ENCODE results near the gene GMDS. TPM values are rescaled to one million over a fixed set of nuclear protein-coding genes. Genes with fewer than 3 reads are reported as not detected.

Gene GMDS
- total and polyA plus RNA-seq, 2 of the 8 experiments (the other 6 are each of a cell fraction or from before 2014, with no cell fraction given) = 16.8 to 50.0 TPM

DNA sequence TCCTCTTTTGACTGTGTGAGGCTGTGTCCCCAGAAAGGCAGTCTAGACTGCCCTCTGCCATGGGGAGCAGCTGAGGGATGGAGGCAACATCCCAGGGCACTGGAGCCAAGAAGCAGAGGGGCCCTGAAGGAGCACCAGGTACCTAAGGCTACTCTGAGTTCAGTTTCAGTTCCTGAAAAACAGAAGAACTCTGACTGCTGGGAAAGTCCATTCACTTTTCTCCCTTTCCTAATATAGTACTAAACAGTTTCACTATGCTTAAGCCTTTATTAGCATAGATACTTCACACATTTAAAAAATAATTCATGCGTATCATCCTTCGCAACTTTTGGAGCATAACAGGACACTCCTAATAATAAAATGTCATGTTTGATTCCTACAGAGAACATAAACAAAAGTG lies 505.7 kb downstream of the GMDS start:
- POLR2A ChIA-PET (ENCODE audit: partially characterized antibody) = no interaction called here
- H4K91ac ChIP-seq (replicated peaks; ENCODE audit: insufficient read length, low read length) = no peak overlapping the region
- H2BK120ac ChIP-seq (replicated peaks; ENCODE audit: low read depth, low read length) = no peak overlapping the region
- no peak overlapping the region for H2BK5ac ChIP-seq (ENCODE audit: low read depth, low read length)
- no peaks in the 10 kb centered on the region for H3K9me3 ChIP-seq (ENCODE audit: insufficient read depth in 2 of 2, low read depth in 1 of 2, low read length in 1 of 2)
- no peak overlapping the region for H3K4me2 ChIP-seq (ENCODE audit: insufficient read depth in 1 of 2, low read depth in 2 of 2, low read length in 2 of 2)
- H4K5ac ChIP-seq (ENCODE audit: insufficient read length, low read depth, low read length) = no peak overlapping the region
- H3K4me3 ChIP-seq (ENCODE audit: extremely low read depth in 1 of 4, insufficient read depth in 2 of 4, low read depth in 3 of 4, low read length in 4 of 4) = no peak overlapping the region
- TF ChIP-seq FOSL1 (IDR thresholded peaks at IDR 0.05; ENCODE audit: insufficient read depth, low read depth, low read length) = no peak
- TF ChIP-seq TAF1 (IDR thresholded peaks at IDR 0.05; ENCODE audit: low read depth, low read length) = no peak
- TF ChIP-seq HDAC6 (IDR thresholded peaks at IDR 0.05; ENCODE audit: low read depth, low read length) = no peak
- TF ChIP-seq CHD1 (IDR thresholded peaks at IDR 0.05; ENCODE audit: low read depth, low read length) = no peak
- TF ChIP-seq, protein P1, sequence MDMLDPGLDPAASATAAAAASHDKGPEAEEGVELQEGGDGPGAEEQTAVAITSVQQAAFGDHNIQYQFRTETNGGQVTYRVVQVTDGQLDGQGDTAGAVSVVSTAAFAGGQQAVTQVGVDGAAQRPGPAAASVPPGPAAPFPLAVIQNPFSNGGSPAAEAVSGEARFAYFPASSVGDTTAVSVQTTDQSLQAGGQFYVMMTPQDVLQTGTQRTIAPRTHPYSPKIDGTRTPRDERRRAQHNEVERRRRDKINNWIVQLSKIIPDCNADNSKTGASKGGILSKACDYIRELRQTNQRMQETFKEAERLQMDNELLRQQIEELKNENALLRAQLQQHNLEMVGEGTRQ (IDR thresholded peaks at IDR 0.05; ENCODE audit: low read length) = no peak
- no peak for TF ChIP-seq CTBP2 (IDR thresholded peaks at IDR 0.05; ENCODE audit: borderline replicate concordance, insufficient read depth, insufficient read length, low read length)
- TF ChIP-seq TBP (IDR thresholded peaks at IDR 0.05; ENCODE audit: low read depth, low read length) = no peak
- H4K8ac ChIP-seq (ENCODE audit: extremely low read depth, insufficient read depth, low read length) = no peak overlapping the region
- CTCF ChIA-PET (ENCODE audit: partially characterized antibody) = no interaction called here
- H3K36me3 ChIP-seq (ENCODE audit: control insufficient read depth in 2 of 4, insufficient read depth in 4 of 4, low read length in 3 of 4) = no peaks in the 10 kb centered on the region
- no peak overlapping the region for H3K23ac ChIP-seq (ENCODE audit: insufficient read length)
- FAIRE-seq = no peak
- no peak overlapping the region for H3K4ac ChIP-seq (replicated peaks; ENCODE audit: insufficient read length, low read depth, low read length)
- H3K79me1 ChIP-seq (ENCODE audit: low read depth, low read length) = peaks cover 3% of the 10 kb centered on the region; the same call in 1 of the 2 replicates
- no peak overlapping the region for H2BK15ac ChIP-seq (ENCODE audit: low read length)
- no peaks in the 10 kb centered on the region for H3K4me1 ChIP-seq (replicated peaks in 1 of 4; ENCODE audit: control insufficient read depth in 3 of 4, insufficient read depth in 4 of 4, low read length in 3 of 4)
- H2BK20ac ChIP-seq (ENCODE audit: low read length) = no peak overlapping the region
- no peak overlapping the region for H3K18ac ChIP-seq (ENCODE audit: extremely low read depth, low read length)
- H3K27ac ChIP-seq (ENCODE audit: low read depth, low read length) = no peak overlapping the region
- H3K9ac ChIP-seq (replicated peaks in 1 of 4; ENCODE audit: extremely low read depth in 1 of 4, low read depth in 3 of 4, low read length in 3 of 4) = no peak overlapping the region
- no peak overlapping the region for H3K14ac ChIP-seq (ENCODE audit: insufficient read length)
- H2BK12ac ChIP-seq (ENCODE audit: low read depth, low read length) = no peak overlapping the region
- no peak overlapping the region for H3K56ac ChIP-seq (replicated peaks; ENCODE audit: insufficient read length, low read depth, low read length)
- no peak overlapping the region for H2AFZ ChIP-seq (ENCODE audit: low read length)
- H4K20me1 ChIP-seq (replicated peaks in 1 of 2; ENCODE audit: control insufficient read depth in 1 of 2, insufficient read depth in 2 of 2, low read length in 2 of 2) = peaks cover 0 to 8% of the 10 kb centered on the region in 2 experiments
- WGBS, 2 experiments (ENCODE audit: extremely low coverage in 1 of 2, insufficient coverage in 1 of 2, insufficient read length in 1 of 2, insufficient replicate concordance in 2 of 2, low coverage in 1 of 2, low lambda C conversion rate in 2 of 2, missing lambda C conversion rate in 1 of 2) = 91% methylated on average over 2 of the region's 2 CpGs; no CpG with 5 or more reads in 1 of the 2 experiments
- no peaks in the 10 kb centered on the region for H3K79me2 ChIP-seq (ENCODE audit: control insufficient read depth in 1 of 2, insufficient read depth in 2 of 2, low read length in 2 of 2)
- no peak overlapping the region for H2AK5ac ChIP-seq (ENCODE audit: low read depth, low read length)
- no peak for DNase-seq (ENCODE audit: low read depth in 1 of 2, low spot score in 2 of 2)
- peaks cover 9% of the 10 kb centered on the region; the same call in 1 of the 2 replicates for H3K23me2 ChIP-seq (ENCODE audit: low read depth, low read length)
- H3K27me3 ChIP-seq (replicated peaks in 1 of 4; ENCODE audit: control insufficient read depth in 3 of 4, extremely low read depth in 1 of 4, insufficient read depth in 3 of 4, low read length in 3 of 4) = no peaks in the 10 kb centered on the region
